ENCODE measurements around the gene TXLNB.
"Not testable (repeated sequence)": the region's sequence is repeated elsewhere in the genome, so short reads cannot be mapped to it uniquely, and the experiment has no call there.

Gene TXLNB

DNA sequence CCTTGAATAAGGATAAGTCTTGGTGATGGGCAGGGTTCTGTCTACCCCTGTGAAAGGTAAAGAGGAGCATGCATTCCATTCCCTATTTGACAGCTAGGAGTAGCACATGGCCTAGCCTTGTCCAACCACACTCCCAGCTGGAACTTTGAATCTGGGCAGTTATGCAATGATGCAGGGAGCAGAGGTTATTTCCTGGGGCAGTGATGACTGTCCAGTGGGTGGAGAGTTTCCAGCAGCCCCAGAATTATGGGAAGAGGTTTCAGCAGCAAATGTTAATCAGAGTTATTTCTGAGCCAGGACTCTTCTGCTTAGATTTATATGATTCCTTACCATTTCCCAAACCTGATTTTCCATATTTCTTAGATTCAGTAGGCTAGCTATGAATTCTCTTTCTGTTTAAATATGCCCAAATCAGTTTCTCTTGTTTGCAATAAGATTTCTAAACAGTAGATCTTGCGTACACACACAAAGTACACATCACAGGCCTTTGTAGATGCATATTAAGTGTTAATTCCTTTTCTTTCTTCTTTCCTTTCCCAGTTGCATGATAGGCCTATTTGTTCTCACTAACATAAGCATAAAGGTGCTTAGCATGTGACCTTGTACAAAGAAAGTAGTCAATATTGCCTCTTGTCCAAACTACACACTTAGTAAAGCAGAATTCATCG, 17.3 kb upstream of the TXLNB start:
- Histone ChIP-seq H3K4me3 (ENCODE audit: low read length in 2 of 2) (no peak overlapping the region), H3K36me3 (ENCODE audit: control insufficient read depth in 2 of 2, insufficient read depth in 2 of 2, low read length in 2 of 2) (no peaks in the 10 kb centered on the region), H3K27ac (ENCODE audit: low read length) (no peak overlapping the region), H3K27me3 (ENCODE audit: control insufficient read depth in 1 of 2, insufficient read depth in 2 of 2, low read length in 2 of 2) (no peaks in the 10 kb centered on the region), H3K9me3 (ENCODE audit: control insufficient read depth in 2 of 2, low read length in 2 of 2) (no peaks in the 10 kb centered on the region), H3K9ac (ENCODE audit: low read length in 2 of 2) (no peak overlapping the region), H3K4me1 (ENCODE audit: control insufficient read depth, insufficient read depth, low read length) (no peaks in the 10 kb centered on the region)

DNA sequence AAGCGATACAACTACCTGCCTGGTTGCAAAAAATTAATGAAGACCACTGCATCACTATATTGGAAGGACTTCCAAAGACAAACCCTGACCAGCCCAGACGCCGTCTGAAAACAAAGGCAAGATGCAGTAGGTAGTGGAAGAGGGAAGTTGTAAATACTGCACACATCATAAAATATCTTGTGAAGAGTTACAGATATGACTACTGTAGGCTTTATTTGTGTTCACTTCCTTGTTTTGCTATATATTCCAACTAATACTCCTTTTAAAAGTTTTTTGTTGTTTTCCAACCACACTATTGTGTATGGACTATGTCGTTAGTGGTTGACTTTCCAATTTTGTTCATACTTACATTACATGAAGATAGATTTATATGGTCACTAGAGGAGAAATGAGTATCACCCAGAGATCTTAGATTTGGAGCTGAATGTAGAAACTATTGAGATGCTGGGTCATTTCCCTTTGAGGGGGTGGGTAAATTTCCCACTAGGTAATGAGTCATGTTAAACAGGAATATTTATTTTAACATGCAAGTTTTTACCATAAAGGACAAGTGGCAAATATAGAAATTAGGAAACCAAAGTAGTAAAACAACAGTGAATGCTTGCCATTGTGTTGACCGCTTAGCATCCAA, 16.6 kb upstream of the TXLNB start:
- Histone ChIP-seq H3K9ac (ENCODE audit: low read length in 2 of 2) (no peak overlapping the region), H3K36me3 (ENCODE audit: control insufficient read depth in 2 of 2, insufficient read depth in 2 of 2, low read length in 2 of 2) (no peaks in the 10 kb centered on the region), H3K4me3 (ENCODE audit: low read length in 2 of 2) (no peak overlapping the region), H3K4me1 (ENCODE audit: control insufficient read depth, insufficient read depth, low read length) (no peaks in the 10 kb centered on the region), H3K27me3 (ENCODE audit: control insufficient read depth in 1 of 2, insufficient read depth in 2 of 2, low read length in 2 of 2) (no peaks in the 10 kb centered on the region), H3K27ac (ENCODE audit: low read length) (no peak overlapping the region), H3K9me3 (ENCODE audit: control insufficient read depth in 2 of 2, low read length in 2 of 2) (no peaks in the 10 kb centered on the region)

DNA sequence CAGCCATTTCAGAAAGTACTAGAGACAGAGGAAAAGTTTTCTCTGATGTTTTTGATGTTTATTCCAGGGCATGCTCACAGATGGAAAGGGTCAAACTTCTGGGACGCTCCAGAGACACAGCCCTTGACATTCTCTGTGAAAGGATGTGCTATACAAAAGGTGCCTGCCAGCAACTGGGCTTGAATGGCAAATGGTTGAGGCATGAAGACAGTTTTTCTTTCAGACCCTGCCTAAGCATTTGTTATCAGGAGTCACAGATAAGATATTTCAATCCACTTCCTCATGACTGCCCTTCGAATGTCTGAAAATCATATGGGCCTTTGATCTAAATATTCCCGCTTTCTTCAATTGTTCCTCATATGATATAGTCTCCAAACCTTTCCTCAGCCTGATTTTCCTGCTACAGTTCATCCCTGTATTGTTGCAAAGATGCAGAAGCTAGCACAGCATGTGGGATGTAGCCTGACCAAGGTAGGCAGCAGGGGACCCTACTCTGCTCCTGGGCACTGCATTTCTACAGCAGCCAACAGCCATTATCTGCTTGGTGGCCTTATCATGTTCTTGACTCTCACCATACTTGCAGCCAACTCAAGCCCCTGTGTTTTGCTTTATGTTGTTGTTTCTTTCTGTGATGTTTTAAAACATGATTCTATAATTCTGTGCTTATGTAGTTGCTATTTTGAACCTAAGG, 14.6 kb upstream of the TXLNB start:
- no peak overlapping the region for H3K27ac ChIP-seq (ENCODE audit: low read length)
- no peaks in the 10 kb centered on the region for H3K36me3 ChIP-seq (ENCODE audit: control insufficient read depth in 2 of 2, insufficient read depth in 2 of 2, low read length in 2 of 2)
- no peaks in the 10 kb centered on the region for H3K27me3 ChIP-seq (ENCODE audit: control insufficient read depth in 1 of 2, insufficient read depth in 2 of 2, low read length in 2 of 2)
- H3K4me1 ChIP-seq (ENCODE audit: control insufficient read depth, insufficient read depth, low read length): no peaks in the 10 kb centered on the region
- no peaks in the 10 kb centered on the region for H3K9me3 ChIP-seq (ENCODE audit: control insufficient read depth in 2 of 2, low read length in 2 of 2)
- H3K4me3 ChIP-seq (ENCODE audit: low read length in 2 of 2): no peak overlapping the region
- no peak overlapping the region for H3K9ac ChIP-seq (ENCODE audit: low read length in 2 of 2)

DNA sequence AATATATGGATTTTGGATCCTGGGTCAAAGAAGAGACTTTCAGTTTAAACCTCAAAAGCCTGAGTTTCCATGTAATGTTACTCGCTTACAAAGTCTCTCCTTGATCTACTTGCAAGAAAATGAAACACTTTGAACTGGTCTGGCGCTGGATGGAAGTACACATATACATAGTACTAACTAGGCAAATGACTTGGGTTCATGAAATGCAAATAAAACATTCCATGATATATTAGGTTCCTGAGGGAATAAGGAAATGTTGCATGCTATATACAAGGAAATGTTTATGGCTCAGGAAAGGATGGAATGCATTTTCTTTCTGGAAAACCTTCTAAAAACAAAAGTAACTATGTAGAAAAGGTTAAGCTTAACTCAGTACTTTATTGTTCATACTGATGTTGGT, 11.4 kb upstream of the TXLNB start:
- Histone ChIP-seq H3K4me3 (ENCODE audit: low read length in 2 of 2) (no peak overlapping the region), H3K27me3 (ENCODE audit: control insufficient read depth in 1 of 2, insufficient read depth in 2 of 2, low read length in 2 of 2) (no peaks in the 10 kb centered on the region), H3K36me3 (ENCODE audit: control insufficient read depth in 2 of 2, insufficient read depth in 2 of 2, low read length in 2 of 2) (no peaks in the 10 kb centered on the region), H3K4me1 (ENCODE audit: control insufficient read depth, insufficient read depth, low read length) (no peaks in the 10 kb centered on the region), H3K9me3 (ENCODE audit: control insufficient read depth in 2 of 2, low read length in 2 of 2) (no peaks in the 10 kb centered on the region), H3K9ac (ENCODE audit: low read length in 2 of 2) (no peak overlapping the region), H3K27ac (ENCODE audit: low read length) (no peak overlapping the region)

DNA sequence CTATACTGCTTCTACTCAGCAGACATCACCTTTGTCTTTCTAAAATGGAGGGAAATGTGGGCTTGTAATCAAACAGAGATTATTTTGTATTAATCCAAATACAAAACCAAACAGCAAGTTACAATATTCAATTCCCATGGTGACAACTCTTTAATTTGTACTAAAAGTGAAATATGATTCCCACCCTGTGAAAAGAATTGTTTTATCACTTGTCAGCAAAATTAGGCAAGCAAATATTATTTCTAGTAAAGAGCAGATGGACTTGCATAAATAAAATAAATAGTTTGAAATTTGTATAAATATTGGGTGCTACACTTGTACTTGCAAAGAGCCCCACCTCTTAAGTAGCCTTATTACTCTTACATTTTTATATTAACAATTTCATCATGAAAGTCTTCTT, 6.1 kb upstream of the TXLNB start:
- Histone ChIP-seq H3K27ac (ENCODE audit: low read length) (no peak overlapping the region), H3K27me3 (ENCODE audit: control insufficient read depth in 1 of 2, insufficient read depth in 2 of 2, low read length in 2 of 2) (no peaks in the 10 kb centered on the region), H3K4me3 (ENCODE audit: low read length in 2 of 2) (no peak overlapping the region), H3K36me3 (ENCODE audit: control insufficient read depth in 2 of 2, insufficient read depth in 2 of 2, low read length in 2 of 2) (no peaks in the 10 kb centered on the region), H3K9me3 (ENCODE audit: control insufficient read depth in 2 of 2, low read length in 2 of 2) (no peaks in the 10 kb centered on the region), H3K9ac (ENCODE audit: low read length in 2 of 2) (no peak overlapping the region), H3K4me1 (ENCODE audit: control insufficient read depth, insufficient read depth, low read length) (no peaks in the 10 kb centered on the region)

DNA sequence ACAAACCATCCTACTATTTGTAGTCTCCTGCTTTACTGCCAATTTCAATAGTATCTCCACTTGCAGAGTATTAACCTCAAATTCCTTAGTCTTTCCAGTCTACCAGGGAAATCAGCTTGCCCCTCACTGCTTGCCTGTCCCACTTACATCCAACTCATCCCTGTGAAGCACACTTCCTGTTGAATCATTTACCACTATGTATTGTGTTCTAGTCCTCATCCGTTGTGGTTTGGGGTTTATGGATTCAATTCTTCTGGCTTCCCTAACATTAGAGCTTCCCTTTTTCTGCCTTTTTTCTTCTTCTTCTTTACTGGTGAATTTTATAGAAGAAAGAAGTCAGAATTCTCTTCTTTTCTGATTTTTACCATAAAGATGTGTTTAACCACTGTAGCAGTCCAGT, 5.1 kb upstream of the TXLNB start:
- Histone ChIP-seq H3K4me1 (ENCODE audit: control insufficient read depth, insufficient read depth, low read length) (peaks cover 3% of the 10 kb centered on the region), H3K4me3 (ENCODE audit: low read length in 2 of 2) (no peak overlapping the region), H3K27me3 (ENCODE audit: control insufficient read depth in 1 of 2, insufficient read depth in 2 of 2, low read length in 2 of 2) (no peaks in the 10 kb centered on the region), H3K27ac (ENCODE audit: low read length) (no peak overlapping the region), H3K9ac (ENCODE audit: low read length in 2 of 2) (no peak overlapping the region), H3K9me3 (ENCODE audit: control insufficient read depth in 2 of 2, low read length in 2 of 2) (no peaks in the 10 kb centered on the region), H3K36me3 (ENCODE audit: control insufficient read depth in 2 of 2, insufficient read depth in 2 of 2, low read length in 2 of 2) (no peaks in the 10 kb centered on the region)

DNA sequence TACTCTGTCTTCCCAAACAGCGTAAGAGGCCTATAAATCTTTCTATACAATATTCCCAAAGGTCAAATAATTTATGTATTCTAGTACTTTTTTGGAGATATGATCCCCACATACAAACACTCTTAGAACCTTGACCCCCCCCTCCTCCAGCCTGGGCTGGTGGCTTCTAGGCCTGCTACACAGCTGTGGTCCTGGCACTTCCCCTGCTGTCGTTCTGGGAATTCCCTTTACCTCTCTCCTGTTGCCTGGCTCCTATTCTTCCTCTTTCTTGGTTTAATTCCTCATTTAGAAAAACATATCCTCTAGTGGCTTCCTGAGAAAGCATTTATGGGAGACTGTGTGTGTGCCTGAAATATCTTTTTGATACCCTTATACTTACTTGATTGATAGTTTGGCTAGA, 4.1 kb upstream of the TXLNB start:
- no peaks in the 10 kb centered on the region for H3K27me3 ChIP-seq (ENCODE audit: control insufficient read depth in 1 of 2, insufficient read depth in 2 of 2, low read length in 2 of 2)
- no peak overlapping the region for H3K27ac ChIP-seq (ENCODE audit: low read length)
- H3K4me3 ChIP-seq (ENCODE audit: low read length in 2 of 2): no peak overlapping the region
- no peak overlapping the region for H3K9ac ChIP-seq (ENCODE audit: low read length in 2 of 2)
- peaks cover 4% of the 10 kb centered on the region for H3K4me1 ChIP-seq (ENCODE audit: control insufficient read depth, insufficient read depth, low read length)
- H3K36me3 ChIP-seq (ENCODE audit: control insufficient read depth in 2 of 2, insufficient read depth in 2 of 2, low read length in 2 of 2): no peaks in the 10 kb centered on the region
- no peaks in the 10 kb centered on the region for H3K9me3 ChIP-seq (ENCODE audit: control insufficient read depth in 2 of 2, low read length in 2 of 2)

DNA sequence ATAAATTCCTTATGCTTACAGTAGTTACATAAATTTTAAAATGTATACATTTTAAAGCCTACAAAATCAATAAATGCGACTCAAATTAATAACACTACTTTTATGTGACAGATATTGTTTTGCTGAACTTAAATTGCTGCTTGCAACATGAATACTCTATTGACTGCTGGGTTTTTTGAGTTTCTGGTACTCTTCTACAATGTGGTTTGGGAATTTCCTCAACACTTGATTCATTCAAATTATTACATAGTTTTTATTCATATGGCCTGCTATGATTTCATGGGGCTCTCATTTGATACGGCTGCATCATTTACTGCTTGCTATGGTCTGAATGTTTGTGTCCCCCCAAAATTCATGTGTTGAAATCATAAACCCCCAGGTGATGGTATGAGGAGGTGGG, 2.3 kb upstream of the TXLNB start:
- peaks cover 9% of the 10 kb centered on the region for H3K4me1 ChIP-seq (ENCODE audit: control insufficient read depth, insufficient read depth, low read length)
- no peak overlapping the region for H3K4me3 ChIP-seq (ENCODE audit: low read length in 2 of 2)
- no peak overlapping the region for H3K9ac ChIP-seq (ENCODE audit: low read length in 2 of 2)
- no peaks in the 10 kb centered on the region for H3K36me3 ChIP-seq (ENCODE audit: control insufficient read depth in 2 of 2, insufficient read depth in 2 of 2, low read length in 2 of 2)
- no peaks in the 10 kb centered on the region for H3K27me3 ChIP-seq (ENCODE audit: control insufficient read depth in 1 of 2, insufficient read depth in 2 of 2, low read length in 2 of 2)
- H3K9me3 ChIP-seq (ENCODE audit: control insufficient read depth in 2 of 2, low read length in 2 of 2): no peaks in the 10 kb centered on the region
- H3K27ac ChIP-seq (ENCODE audit: low read length): no peak overlapping the region

DNA sequence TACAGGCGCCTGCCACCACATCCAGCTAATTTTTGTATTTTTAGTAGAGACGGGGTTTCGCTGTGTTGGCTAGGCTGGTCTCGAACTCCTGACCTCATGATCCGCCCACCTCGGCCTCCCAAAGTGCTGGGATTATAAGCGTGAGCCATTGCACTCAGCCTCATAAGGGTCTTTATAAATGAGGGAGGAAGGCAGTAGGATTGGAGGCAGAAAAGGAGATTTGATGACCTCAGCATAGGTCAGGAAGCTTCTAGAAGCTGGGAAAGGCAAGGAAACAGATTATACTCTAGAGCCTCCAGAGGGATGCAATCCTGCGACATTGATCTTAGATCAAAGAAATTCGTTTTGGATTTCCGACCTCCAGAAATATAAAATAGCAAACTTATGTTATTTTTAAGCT, 1.4 kb upstream of the TXLNB start:
- H3K9ac ChIP-seq (ENCODE audit: low read length in 2 of 2); H3K27me3 ChIP-seq (ENCODE audit: control insufficient read depth in 1 of 2, insufficient read depth in 2 of 2, low read length in 2 of 2); H3K36me3 ChIP-seq (ENCODE audit: control insufficient read depth in 2 of 2, insufficient read depth in 2 of 2, low read length in 2 of 2); H3K4me3 ChIP-seq (ENCODE audit: low read length in 2 of 2); H3K27ac ChIP-seq (ENCODE audit: low read length); H3K4me1 ChIP-seq (ENCODE audit: control insufficient read depth, insufficient read depth, low read length); H3K9me3 ChIP-seq (ENCODE audit: control insufficient read depth in 2 of 2, low read length in 2 of 2): not testable (repeated sequence)

DNA sequence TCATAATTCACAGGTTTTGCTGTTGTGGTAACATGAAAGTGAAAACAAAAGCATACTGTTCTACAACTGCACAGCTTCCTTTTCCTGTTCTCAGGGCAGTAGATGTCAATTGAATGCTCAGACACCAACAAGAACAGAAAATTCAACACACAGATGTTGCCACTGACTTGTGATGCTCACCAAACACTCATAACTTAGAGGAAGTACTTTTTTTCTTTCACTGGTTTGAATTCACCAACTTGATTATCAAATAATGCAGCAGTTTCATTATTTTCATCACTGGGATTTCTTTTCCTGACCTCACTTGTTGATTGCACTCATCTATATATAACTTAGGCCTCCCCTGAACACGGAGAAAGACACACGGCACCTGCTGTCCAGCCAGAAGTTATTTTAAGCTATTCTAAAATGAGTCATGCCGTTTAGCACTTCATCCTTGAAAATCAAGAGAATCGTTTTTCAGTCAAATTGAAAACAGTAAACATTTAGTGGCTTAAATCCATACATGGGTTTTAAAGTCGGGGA, 949 bp downstream of the TXLNB start:
- peaks cover 0 to 2% of the 10 kb centered on the region in 2 donors for H3K36me3 ChIP-seq (ENCODE audit: control insufficient read depth in 2 of 2, insufficient read depth in 2 of 2, low read length in 2 of 2)
- H3K27me3 ChIP-seq (ENCODE audit: control insufficient read depth in 1 of 2, insufficient read depth in 2 of 2, low read length in 2 of 2): no peaks in the 10 kb centered on the region
- no peaks in the 10 kb centered on the region for H3K9me3 ChIP-seq (ENCODE audit: control insufficient read depth in 2 of 2, low read length in 2 of 2)
- peak overlapping the region in 1 of 2 donors; percentile 22 for H3K9ac ChIP-seq (ENCODE audit: low read length in 2 of 2)
- H3K27ac ChIP-seq (ENCODE audit: low read length): peak overlapping the region; percentile 37
- H3K4me3 ChIP-seq (ENCODE audit: low read length in 2 of 2): peak overlapping the region; percentile 1 to 30
- H3K4me1 ChIP-seq (ENCODE audit: control insufficient read depth, insufficient read depth, low read length): peaks cover 9% of the 10 kb centered on the region

DNA sequence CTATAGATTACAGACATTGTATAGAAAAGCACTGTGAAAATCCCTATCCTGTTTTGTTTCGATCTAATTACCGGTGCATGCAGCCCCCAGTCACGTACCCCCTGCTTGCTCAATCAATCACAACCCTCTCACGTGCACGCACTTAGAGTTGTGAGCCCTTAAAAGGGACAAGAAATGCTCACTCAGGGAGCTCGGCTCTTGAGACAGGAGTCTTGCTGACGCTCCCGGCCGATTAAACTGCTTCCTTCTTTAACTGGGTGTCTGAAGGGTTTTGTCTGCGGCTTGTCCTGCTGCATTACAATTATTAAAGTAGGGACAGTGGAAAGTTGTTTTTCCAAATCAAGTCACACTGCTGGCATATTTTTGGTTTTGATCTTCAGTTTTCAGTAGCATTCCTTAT, 2.6 kb downstream of the TXLNB start:
- no peak overlapping the region for H3K4me3 ChIP-seq (ENCODE audit: low read length in 2 of 2)
- H3K27me3 ChIP-seq (ENCODE audit: control insufficient read depth in 1 of 2, insufficient read depth in 2 of 2, low read length in 2 of 2): no peaks in the 10 kb centered on the region
- H3K27ac ChIP-seq (ENCODE audit: low read length): no peak overlapping the region

More for the DNA sequence above, 2.6 kb downstream of the TXLNB start:
- Histone ChIP-seq H3K9me3 (ENCODE audit: control insufficient read depth in 2 of 2, low read length in 2 of 2) (no peaks in the 10 kb centered on the region), H3K4me1 (ENCODE audit: control insufficient read depth, insufficient read depth, low read length) (peaks cover 9% of the 10 kb centered on the region), H3K9ac (ENCODE audit: low read length in 2 of 2) (no peak overlapping the region), H3K36me3 (ENCODE audit: control insufficient read depth in 2 of 2, insufficient read depth in 2 of 2, low read length in 2 of 2) (peaks cover 0 to 2% of the 10 kb centered on the region in 2 donors)
